Ramos (cell line): ENCODE data around the gene RBP5.

ENCODE experiments used
- in situ Hi-C: fragments of 300-500 bp; cut with MboI; formaldehyde crosslinking; loops from one replicate; pipeline ENCODE4 v1.14.3; 2022; ENCODE audit warnings: low sequenced_read_pairs; ENCODE audit not compliant: unreplicated experiment

Gene RBP5

DNA sequence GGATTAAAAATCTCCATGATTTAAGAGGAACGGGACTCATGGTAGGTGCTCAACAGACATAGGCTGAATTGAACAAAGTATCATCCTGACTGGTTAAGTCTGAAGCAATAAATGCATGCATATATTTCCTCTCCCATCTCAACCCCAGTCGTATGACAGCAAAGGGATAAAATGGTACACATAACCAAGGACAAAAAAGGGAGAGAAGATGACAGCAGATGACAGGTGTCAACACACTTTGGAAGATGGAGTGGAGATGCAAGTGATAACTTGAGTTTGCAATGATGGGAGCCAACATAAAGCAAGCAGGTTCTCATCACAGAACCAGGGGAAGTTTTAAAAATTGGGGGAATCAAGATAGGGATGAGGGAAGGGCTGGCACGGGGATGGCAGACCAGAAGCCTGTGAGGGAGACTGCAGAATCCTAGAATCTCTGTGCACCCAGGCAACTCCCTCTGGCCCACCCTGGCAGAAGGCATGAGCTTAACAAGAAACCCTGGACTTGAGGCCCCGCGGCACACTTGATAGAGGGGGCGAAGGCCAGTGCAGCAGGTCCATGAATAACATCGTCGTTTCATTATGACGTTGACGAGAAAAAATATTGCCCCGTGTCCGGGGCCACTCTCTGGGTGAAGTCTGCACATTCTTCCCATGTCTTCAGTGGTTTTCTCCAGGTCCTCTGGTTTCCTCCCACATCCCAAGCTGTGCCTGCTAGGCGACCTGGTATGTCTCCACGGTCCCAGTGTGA is 24.7 kb downstream of the RBP5 start:
- in situ Hi-C loops = no loop called here

DNA sequence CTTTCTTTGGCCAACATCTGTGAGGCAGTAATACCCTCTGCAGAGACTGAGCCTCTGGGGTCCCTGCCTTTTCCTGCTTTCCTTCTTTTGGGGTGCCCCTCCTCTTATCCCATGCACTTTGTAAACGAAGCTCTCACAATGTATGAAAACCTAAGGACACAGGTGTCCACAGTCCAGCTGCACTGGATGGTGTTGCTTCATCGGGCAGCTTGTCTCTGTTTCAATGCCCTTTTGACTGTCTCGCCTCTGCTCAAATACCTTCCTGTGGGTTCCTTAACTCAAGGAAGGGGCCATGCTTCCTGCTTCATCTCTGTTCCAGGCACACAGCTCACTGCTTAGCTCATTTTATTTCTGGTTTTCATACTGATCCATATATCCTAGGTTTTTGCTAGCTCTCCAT is 26.1 kb downstream of the RBP5 start:
- in situ Hi-C loops = no loop called here

DNA sequence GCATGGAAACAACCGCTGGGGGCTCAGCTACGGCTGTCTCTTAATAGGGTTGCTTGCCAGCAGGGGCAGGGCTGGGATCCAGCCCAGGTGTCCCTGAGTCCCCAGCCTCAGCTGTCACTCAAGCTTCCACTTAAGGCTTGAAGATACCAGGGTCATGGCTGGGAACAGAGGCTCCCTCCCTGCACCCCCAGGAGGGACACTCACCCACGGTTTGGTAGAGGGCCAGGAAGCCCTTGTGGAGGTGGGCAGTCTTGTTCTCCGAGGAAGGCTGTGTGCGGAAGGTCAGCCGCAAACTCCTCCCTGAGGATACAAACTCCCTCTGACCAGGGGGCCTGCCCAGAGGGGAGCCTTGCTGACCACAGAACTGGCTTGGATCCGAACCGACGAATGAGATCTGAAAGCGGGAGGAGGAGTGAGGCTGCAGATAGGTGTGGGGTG is 27.0 kb downstream of the RBP5 start:
- in situ Hi-C loops = no loop called here

DNA sequence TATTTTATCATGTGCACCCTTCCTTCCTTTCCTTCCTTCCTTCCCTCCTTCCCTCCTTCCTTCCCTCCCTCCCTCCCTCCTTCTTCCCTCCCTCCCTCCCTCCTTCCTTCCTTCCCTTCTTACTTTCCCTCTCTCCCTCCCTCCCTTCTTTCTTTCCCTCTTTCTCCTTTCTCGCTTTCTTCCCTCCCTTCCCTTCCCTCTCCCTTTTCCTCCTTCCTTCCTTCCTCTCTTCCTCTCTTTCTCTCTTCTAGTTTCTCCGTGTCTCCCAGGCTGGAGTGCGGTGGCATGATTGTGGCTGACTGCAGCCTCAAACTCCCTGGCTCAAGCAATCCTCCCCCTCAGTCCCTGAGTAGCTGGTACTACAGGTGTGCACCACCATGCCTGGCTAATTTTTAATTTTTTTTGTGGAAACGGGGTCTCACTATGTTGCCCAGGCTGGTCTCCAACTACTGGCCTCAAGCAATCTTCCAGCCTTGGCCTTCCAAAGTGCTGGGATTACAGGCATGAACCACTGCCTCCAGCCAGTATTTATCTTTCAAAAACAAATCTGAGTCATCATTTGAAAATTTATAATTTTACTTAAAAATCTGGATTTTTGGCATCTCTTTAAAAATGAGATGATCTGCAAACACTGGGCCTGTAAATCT is 27.5 kb downstream of the RBP5 start:
- in situ Hi-C loops = no loop called here

DNA sequence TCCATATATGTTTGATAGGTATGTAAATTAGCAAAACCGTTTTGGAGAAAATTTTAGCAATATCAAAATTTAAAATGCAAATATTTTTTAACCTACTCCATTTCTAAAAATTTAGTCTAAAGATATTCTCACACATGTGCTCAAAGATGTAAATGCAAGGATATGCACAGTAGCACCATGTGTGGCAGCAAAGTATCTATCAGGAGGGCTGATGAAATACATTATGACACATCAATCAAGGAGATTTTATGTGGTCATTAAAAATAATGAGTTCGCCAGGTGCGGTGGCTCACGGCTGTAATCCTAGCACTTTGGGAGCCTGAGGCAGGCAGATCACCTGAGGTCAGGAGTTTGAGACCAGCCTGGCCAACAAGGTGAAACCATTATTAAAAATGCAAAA is 28.4 kb downstream of the RBP5 start:
- in situ Hi-C loops = no loop called here

DNA sequence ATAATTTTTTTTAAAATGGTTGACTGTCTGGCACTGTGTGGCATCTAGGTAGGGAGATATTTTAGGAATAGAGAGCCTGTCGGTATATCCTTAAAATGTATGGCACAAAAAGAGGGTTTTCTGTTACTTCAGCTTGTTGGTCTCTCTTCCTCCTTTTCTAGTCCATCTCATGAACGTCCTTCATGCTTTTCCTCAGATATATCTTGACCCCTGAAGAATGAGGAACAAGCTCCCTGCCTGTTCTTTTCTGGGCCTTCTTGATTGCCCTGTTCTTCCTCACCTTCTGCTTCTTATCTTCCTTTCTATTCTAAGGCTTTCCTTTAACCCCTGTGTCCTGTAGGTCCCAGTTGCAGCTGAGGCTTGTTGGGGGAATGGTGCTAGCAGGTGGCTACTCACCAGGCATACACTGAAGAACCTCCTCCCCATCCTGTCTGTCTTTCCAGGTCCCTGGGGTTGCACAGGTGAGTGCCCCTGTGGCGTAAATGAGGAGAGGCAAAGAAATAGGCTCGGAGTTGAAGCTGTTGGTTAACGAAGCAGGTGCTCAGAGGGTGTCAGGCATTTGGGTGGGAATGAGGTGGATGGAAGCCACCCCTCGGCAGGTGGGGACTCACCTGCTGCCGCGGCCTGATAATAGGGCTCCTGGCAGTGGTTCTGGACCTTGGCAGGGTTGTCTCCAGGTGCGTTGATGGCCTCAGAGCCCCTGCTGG is 29.2 kb downstream of the RBP5 start:
- in situ Hi-C loops = no loop called here

DNA sequence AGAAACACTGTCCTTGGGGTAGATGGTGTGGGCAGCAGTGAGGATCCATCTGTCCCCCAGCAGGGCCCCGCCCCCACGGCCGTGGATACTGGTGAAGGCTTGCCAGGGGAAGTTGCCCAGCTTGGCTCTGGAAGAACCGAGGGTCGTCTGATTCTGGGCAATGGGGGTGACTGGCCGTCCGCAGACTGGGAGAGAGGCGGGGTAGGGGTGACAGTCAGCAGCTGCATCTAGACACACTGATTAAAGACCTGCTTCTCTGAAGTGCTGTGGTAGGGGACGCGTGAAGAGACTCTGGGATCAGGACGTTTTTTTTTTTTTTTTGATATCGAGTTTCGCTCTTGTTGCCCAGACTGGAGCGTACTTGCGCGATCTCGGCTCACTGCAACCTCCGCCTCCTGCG is 31.7 kb downstream of the RBP5 start:
- in situ Hi-C loops = no loop called here

DNA sequence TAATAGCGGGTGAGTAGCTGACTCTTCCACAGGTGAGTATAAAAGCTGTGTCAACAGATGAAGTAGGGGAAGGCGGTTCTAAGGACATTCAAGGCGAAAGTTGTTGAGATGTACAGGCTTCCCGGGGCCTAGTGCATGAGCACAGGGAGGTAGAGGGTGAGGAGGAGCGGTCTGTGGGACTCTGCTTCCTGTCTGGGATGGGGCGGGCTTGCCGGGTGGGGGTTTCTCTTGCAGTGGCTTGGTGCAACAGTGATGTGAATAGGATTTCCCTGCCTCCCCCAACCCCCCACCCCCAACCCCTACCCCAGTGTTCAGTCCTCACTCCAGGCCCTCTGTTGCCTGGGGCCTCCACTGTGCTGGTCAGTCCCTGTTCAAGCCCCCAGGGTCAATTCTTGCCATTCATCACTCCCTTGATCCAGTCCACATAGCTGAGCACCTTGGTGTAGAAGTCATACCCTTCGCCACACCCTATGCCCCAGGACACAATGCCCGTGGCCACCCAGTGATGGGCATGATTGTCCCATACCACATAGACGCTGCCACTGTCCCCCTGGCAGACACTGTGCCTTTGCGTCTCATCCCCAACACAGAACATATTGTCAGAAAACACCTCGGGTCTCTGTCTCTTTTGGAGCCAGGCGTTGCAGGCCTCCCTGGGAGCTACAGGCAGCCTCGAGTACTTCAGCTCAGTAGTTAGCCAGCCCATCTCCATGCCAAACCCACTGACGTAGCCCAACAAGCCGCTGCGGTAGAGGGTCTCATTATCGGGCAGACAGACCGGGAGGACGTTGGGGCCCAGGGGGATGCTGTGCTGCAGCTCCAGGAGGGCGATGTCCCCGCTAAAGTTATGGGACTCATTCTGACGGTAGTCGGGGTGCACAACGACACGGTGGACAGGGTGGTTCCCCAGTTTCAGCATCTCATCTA is 32.4 kb downstream of the RBP5 start:
- in situ Hi-C loops = no loop called here

DNA sequence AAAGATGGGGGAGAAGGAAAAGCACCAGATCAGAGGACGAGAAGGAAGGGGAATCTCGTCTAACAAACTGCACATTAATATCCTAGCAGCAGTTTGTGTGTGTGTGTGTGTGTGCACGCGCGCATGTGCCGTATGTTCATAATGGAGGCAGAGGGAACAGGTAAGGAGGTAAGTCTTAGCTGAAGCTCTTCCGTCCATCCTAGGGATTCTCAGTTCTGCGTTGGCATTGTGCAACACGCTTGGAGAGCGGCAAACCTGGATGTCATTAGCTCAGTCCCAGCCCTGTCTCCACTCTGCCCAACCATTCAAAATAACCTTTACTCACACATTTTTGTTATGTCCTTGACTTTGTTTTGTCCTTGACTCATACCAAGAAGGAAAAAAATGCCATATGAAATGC is 34.8 kb downstream of the RBP5 start:
- in situ Hi-C loops = loop anchor here (5.0 kb wide), 1 partner anchor 162 kb away; no protein-coding TSS in a partner anchor

DNA sequence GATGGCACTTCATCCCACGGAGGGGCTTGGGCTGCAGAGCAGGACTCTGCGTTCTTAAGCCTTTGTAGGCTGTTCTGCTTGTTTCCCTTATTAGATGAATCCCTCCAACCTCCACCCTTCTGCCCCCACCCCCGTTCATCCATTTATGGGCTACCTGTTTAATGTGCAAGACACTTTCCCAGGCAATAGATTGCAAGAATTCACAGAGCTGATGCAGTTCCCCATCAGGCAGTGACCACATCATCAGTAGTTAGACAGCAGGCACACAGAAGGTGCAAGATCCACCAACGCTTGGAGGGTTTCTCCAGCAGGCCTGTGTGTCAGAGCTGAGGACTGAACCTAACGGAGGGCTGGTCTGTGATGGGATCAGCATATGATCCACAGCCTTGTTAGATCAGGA is 35.2 kb downstream of the RBP5 start:
- in situ Hi-C loops = loop anchor here (5.0 kb wide), 1 partner anchor 161 kb away; no protein-coding TSS in a partner anchor

DNA sequence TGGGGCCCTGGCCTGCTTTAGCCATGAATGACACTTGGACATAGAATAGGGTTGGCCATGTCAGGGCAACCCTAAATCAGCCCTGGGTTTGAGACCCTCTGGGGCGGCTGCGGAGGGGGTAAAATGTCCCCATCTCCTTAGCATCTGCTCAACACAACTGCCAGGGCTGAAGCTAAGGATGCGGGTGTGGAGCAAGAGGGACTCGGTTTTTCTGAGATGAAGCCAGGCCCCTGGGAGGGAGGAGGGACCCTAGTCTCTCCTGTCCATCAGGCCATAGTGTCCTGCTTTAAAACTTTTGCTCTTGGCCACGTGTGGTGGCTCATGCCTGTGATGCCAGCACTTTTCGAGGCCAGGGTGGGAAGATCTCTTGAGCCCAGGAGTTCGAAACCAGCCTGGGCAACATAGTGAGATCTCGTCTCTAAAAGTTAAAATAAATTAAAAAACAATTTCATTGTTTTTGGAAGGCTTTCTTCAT is 35.7 kb downstream of the RBP5 start:
- in situ Hi-C loops = loop anchor here (5.0 kb wide), 1 partner anchor 161 kb away; no protein-coding TSS in a partner anchor

DNA sequence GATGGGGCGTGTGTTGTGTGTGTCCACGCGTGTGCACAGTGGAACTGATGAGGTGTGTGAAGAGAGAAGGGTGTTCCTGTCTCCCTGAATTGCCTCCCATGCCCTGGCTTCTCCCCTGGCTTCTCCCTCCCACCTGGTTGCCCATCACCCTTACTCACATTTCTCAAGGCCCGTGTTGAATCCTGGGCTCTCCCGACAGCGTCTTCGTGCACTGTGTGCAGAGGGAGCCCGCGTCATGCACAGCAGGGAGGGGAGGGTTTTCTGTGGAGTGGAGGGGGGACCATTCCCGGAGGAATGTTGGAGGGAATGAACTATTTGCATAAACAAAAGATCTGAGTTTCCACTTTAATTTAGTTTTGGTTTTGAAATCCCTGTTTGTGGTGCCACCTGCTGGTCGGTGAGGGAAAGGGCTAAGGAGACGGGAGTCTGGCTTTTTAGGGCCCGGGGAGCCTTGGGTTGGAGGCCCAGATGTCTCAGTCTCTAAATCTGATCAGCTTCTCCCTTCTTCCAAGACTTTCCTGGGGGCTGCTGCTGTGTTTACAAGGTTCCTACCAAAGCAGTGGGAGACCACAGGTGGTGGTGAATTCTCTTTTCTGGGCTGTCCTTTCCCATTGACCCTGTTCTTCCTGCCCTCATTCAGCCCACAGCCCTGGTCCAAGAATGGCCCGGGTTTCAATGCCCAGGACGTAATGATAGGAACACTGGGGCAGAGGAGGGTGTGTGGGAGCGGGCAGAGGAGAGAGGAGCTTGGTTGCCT is 36.3 kb downstream of the RBP5 start, which contains the start of gene C1R:
TSS of gene C1R (minus strand) at position 217 of the 757 bp plus-strand sequence. CDS start at position 160, 57 bp downstream.
- in situ Hi-C loops = loop anchor here (5.0 kb wide), 1 partner anchor 160 kb away; no protein-coding TSS in a partner anchor

DNA sequence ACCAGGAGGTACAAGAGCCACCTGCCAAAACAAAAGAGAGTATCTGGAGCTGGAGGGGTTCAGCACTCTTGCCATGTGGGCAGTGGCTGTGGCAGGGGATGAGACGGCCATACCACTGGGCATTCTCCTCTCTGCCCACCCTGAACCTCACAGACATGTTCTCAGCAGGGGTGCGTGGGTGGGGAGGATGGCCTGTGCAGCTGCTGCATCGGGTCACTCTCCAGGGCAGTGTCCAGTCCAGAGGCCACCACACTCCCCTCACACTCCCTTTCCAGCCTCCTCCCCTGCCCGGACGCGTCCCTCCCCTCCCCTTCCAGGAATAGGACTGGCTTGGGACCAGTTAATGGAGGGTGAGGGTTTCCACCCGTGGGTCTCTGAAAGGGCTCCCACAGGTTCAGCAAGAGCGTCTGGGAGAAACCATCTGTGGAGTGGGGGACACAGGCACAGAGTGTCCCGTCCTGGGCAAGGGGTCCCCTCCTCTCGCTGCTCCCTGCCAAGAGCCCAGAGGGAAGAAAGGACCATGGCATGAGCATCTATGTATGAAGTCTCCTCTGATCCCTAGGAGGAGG is 36.9 kb downstream of the RBP5 start:
- in situ Hi-C loops = loop anchor here (5.0 kb wide), 1 partner anchor 159 kb away; no protein-coding TSS in a partner anchor

DNA sequence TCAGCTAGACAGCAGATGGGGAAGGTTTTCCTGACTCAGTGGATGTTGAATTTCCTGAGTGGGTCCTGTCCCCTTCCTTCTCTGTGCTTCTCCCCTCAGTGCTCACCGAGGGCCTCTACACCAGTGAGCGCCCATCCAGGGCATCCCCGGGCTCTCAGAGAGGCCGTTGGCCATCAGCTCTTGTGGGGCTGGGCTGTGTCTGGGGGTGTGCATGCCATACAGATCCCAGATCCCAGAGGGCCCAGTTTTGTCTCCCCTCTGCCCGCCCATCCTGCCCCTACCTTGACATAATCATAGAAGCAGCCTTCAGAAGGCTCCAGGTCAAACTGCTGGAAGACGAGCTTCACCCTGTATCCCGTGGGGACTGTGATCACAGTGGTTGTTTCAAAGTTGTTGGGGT is 37.5 kb downstream of the RBP5 start:
- in situ Hi-C loops = loop anchor here (5.0 kb wide), 1 partner anchor 159 kb away; no protein-coding TSS in a partner anchor

DNA sequence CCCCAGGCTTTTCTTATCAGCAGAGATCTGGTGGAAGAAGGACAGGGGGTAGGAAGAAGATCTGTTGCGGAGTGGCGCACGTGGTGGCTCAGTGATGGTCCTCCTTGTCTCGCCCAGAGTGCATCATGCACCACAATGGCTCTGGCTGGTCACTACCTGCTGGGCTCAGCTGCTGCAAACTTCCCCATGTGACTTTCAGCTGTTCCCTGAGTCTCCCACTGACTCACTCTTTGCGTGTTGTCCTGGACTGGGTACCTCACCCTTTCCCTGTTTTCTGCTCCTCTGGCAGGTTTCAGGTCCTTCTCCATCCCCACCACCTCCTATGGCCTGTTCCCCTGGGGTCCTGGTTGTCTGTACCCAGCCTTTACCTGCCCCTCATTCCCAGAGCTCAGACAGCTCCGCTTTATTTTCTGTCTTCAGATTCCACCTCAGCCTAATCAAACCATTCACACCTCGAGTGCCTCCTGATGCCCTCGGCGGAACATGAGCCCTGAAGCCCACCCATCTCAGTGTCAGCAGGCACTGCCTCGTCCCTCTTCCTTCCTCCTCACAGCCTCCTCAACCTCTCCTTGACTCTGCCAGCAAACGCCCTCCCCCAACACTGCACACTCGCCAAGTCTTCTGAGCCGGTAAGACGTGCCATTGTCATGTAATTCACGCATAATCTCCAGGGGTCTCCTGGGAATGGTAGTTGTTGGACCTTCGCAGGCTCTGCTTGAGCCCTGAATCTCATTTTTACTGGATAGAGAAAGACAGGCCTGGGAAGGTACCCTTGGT is 38.3 kb downstream of the RBP5 start:
- in situ Hi-C loops = loop anchor here (5.0 kb wide), 1 partner anchor 158 kb away; no protein-coding TSS in a partner anchor

DNA sequence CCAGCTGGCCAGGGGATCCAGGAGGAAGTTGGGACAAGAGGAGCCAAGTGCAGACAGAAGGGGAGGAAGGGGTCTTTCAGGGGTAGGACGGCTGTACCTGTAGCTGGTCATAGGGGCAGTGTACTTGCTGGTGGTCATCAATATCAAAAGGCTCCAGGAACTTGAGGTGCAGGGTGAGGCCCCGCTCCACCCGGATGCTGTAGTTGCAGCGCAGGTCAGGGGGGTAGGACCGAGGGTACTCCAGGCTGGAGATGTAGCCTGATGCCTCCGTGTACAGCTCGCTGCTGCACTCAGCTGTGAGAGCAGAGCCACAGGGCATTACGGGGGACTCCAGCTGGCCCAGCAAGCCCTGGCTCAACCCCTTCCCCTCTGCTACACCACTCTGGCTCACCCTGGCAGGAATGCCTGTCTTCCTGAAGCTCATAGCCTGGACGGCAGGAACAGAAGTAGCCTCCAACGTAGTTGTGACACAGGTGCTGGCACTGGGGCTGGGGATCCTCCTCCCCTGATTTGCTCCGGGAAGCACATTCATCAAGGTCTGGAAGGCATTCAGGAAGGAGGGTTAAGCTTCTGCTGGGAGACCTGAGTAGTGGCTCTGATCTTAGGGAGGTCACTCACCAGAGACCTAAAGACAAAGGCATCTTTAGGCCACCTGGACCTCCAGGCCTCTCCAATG is 39.4 kb downstream of the RBP5 start:
- in situ Hi-C loops = no loop called here

DNA sequence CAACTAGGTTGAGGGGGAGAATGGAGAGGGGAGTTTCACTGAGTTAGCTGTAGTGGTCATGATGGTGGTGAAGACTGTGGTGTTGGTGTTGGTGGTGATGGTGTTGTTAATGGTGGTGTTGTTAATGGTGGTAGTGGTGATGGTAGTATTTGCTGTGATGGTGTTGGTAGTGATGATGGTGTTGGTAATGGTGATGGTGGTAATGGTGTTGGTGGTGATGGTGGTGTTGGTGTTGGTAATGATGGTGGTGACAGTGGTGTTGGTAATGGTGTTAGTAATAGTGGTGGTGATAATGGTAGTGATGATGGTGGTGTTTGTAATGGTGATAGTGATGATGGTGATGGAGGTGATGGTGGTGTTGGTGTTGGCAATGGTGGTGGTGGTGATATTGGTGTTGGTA is 45.6 kb downstream of the RBP5 start:
- in situ Hi-C loops = no loop called here
